Activated CD4-positive, alpha-beta T cell treated with anti-CD3 and anti-CD28 coated beads, Interleukin-2, amount 10 ng/mL, durations not matched to agents 24 days and 14 days (primary cell): ENCODE results near the gene MXI1. TPM values are rescaled to one million over a fixed set of nuclear protein-coding genes. Genes with fewer than 3 reads are reported as not detected.
"Not testable (repeated sequence)": the region's sequence is repeated elsewhere in the genome, so short reads cannot be mapped to it uniquely, and the experiment has no call there.

Source experiments
- DNase-seq: peaks from one replicate; pipeline ENCODE4 v3.0.0; 2022
- H3K27ac Mint-ChIP-seq: one replicate; pipeline ENCODE4 v1.8.0; 2022; ENCODE audit warnings: mild to moderate bottlenecking, mixed read lengths
- H3K27me3 Mint-ChIP-seq: one replicate; pipeline ENCODE4 v1.8.0; 2022; ENCODE audit warnings: mixed read lengths
- H3K36me3 Mint-ChIP-seq: one replicate; pipeline ENCODE4 v1.8.0; 2022; ENCODE audit warnings: low read depth, mild to moderate bottlenecking, mixed read lengths
- H3K4me1 Mint-ChIP-seq: one replicate; pipeline ENCODE4 v1.8.0; 2021; ENCODE audit warnings: mixed read lengths
- H3K4me3 Mint-ChIP-seq: one replicate; pipeline ENCODE4 v1.8.0; 2022; ENCODE audit warnings: mild to moderate bottlenecking, moderate library complexity, mixed read lengths
- H3K9me3 Mint-ChIP-seq: one replicate; pipeline ENCODE4 v1.8.0; 2021; ENCODE audit warnings: mixed read lengths
- intact Hi-C: fragments of 100-400 bp; cut with micrococcal nuclease; formaldehyde crosslinking; loops from one replicate; pipeline ENCODE4 v1.15.1; 2023
- total RNA-seq: library from RNA; stranded (reverse); gene quantifications from 2 replicates; pipeline ENCODE4 v1.2.3, GENCODE V29; 2022

Gene MXI1
- total RNA-seq, 1 donor from 2014 or later: 21.8 TPM

GRCh38 chr10:110201046-110201445 lies 6.4 kb upstream of the MXI1 start:
- peaks cover 12% of the 10 kb centered on the region for H3K4me1 Mint-ChIP-seq
- H3K9me3 Mint-ChIP-seq, H3K27ac Mint-ChIP-seq, H3K36me3 Mint-ChIP-seq, DNase-seq, H3K4me3 Mint-ChIP-seq, intact Hi-C loops: not testable (repeated sequence)
- H3K27me3 Mint-ChIP-seq: peaks cover 53% of the 10 kb centered on the region

GRCh38 chr10:110203500-110204455 lies 3.6 kb upstream of the MXI1 start:
- Mint-ChIP-seq H3K36me3 (no peaks in the 10 kb centered on the region), H3K27ac (no peak overlapping the region), H3K9me3 (no peaks in the 10 kb centered on the region), H3K4me3 (no peak overlapping the region), H3K27me3 (peaks cover 42% of the 10 kb centered on the region), H3K4me1 (peaks cover 28% of the 10 kb centered on the region)
- intact Hi-C loops: no loop called here
- no peak for DNase-seq

- peaks cover 34% of the 10 kb centered on the region for H3K27me3 Mint-ChIP-seq
- H3K9me3 Mint-ChIP-seq: no peaks in the 10 kb centered on the region
- no peak overlapping the region for H3K4me3 Mint-ChIP-seq
- peaks cover 29% of the 10 kb centered on the region for H3K4me1 Mint-ChIP-seq
- intact Hi-C loops: no loop called here
- H3K27ac Mint-ChIP-seq: no peak overlapping the region
- peaks cover 2% of the 10 kb centered on the region for H3K36me3 Mint-ChIP-seq
- DNase-seq: no peak
These were observed 2.2 kb upstream of the MXI1 start for GRCh38 chr10:110205051-110205675.

DNA sequence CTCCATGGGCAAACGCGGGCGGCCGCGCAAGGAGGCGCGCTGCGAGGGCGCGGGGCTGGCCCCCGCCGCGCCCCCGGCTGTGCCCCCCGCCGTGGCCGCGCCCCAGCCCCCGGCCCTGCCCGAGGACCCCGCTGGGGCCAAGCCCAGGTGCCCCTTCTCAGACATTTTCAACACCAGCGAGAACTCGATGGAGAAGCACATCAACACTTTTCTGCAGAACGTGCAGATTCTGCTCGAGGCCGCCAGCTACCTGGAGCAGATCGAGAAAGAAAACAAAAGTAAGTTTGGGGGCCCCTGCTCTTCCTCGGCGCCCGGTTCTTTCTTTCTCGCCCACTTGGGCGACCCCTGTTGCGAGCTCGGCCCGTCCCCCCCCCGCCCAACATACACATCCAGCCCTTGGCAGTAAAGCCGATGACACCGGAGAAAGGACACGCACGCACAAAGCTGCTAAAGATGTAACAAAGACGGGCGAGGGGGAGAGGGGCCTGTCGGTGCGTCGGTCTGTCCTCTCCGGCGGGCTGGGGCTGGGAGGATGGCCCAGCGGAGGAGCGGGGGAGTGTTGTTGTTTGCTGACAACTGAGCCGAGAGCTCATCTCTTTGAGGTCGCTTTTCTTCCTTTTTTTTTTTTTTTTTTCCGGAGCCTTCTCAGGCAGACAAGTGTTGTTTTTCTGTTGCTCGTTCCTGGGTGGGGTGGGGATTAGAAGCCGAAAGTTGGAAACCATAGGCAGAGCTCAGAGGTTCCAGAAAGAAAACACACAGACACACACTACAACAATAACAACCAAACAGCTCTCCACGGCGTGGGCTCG lies 604 bp downstream of the MXI1 start:
- peaks cover 4% of the 10 kb centered on the region for H3K36me3 Mint-ChIP-seq
- peaks cover 25% of the 10 kb centered on the region for H3K27me3 Mint-ChIP-seq
- H3K4me1 Mint-ChIP-seq: peaks cover 51% of the 10 kb centered on the region
- H3K27ac Mint-ChIP-seq: peak overlapping the region; percentile 93
- no peaks in the 10 kb centered on the region for H3K9me3 Mint-ChIP-seq
- DNase-seq: peak; percentile 88
- H3K4me3 Mint-ChIP-seq: peak overlapping the region; percentile 91
- intact Hi-C loops: no loop called here

DNA sequence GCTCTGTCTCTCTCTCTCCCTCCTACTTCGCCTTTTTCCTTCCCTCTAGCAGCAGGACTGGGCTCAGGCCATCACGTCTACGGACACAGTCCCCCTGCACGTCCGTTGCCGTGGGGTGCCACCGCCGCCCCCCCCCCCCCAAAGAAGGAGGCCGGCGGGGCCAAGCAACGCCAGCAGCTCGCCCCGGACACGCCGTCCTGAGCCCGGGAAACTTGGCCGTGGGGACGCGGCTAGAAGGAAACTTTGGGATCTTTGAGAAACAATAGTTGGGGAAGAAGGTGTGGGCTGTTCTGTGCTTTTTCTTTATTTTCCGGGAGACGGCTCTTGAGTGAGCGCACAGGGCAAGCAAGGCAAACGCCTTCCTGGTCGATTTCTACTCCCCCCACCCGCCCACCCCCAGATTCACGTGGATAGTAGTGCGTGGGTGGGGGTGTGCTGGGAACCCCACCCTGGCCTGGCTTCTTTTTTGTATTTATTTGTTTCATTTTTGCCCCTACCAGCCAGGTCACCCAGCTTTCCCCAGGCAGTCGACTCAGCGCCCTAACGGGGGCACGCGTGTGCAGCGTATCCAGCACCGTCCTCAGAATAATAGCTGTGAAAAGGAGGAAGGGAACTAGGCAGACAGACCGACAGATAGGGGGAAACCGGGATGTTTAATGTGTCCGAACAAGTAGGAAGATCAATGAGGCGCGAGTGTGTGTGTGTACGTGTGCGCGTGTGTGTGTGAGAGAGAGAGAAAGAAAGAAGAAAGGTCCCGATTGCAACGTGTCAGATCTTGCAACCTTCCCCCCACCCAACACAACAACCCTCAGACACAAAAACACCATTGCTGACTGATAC lies 1.4 kb downstream of the MXI1 start:
- Mint-ChIP-seq H3K27me3 (peaks cover 23% of the 10 kb centered on the region), H3K27ac (peak overlapping the region; percentile 93), H3K9me3 (no peaks in the 10 kb centered on the region), H3K4me3 (peak overlapping the region; percentile 91), H3K36me3 (peaks cover 6% of the 10 kb centered on the region), H3K4me1 (peaks cover 58% of the 10 kb centered on the region)
- DNase-seq: peak; percentile 80
- intact Hi-C loops: loop anchor here (1.0 kb wide), 2 partner anchors 52 to 71 kb away; no protein-coding TSS in a partner anchor

- Mint-ChIP-seq H3K9me3 (no peaks in the 10 kb centered on the region), H3K36me3 (peaks cover 6% of the 10 kb centered on the region), H3K27me3 (peaks cover 17% of the 10 kb centered on the region), H3K4me1 (peaks cover 63% of the 10 kb centered on the region), H3K27ac (peak overlapping the region; percentile 93), H3K4me3 (peak overlapping the region; percentile 91)
- DNase-seq: peak; percentile 90
- intact Hi-C loops: loop anchor here (1.0 kb wide), 2 partner anchors 52 to 71 kb away; no protein-coding TSS in a partner anchor
These were observed 2.1 kb downstream of the MXI1 start for GRCh38 chr10:110209454-110209925.

DNA sequence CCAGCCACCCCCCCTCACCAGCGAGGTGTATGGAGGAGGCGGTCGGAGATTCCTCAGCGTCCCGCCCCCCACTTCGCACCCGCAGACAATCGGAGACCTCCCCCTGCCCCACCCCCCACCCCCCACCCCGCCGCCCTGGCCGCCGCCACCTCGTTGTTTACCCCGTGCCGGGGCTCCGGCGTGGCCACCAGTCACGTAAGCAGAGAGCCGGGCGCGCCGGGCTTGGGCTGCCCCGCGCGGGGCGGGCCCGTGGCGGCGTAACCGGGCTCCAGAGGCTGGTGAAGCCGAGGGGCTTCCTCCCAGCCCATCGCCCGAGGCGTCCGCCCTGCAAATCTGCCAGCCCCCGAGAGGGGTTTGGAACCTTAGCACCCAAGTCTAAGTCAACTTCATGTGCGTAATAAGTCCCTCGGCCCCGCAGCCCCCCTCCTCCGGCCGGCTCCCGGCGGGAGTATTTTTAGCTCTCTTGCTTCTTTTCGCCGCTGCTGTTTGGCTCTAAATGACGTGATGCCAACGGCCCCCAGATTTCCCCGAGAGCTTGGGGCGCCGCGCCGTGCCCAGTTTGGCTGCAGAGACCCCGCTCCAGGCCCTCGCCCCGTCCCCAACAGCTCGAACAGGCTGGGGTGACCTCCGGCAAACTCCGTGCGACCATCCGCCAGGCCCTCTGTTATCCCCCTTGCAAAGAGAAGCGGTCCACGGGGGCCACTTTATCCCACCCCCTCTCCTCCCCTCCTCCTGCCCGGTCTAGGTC lies 2.7 kb downstream of the MXI1 start:
- peak overlapping the region; percentile 98 for H3K27ac Mint-ChIP-seq
- peaks cover 6% of the 10 kb centered on the region for H3K36me3 Mint-ChIP-seq
- intact Hi-C loops: loop anchor here (1.0 to 5.0 kb wide), 8 partner anchors 53 to 357 kb away; partner anchors contain the start of genes ADD3, DUSP5, SMC3 and XPNPEP1

GRCh38 chr10:110210674-110211464 lies 3.5 kb downstream of the MXI1 start:
- peak; percentile 98 for DNase-seq
- H3K4me3 Mint-ChIP-seq: peak overlapping the region; percentile 91
- peaks cover 10% of the 10 kb centered on the region for H3K36me3 Mint-ChIP-seq
- H3K27ac Mint-ChIP-seq: peak overlapping the region; percentile 98
- H3K9me3 Mint-ChIP-seq: no peaks in the 10 kb centered on the region
- intact Hi-C loops: loop anchor here (1.0 to 5.0 kb wide), 8 partner anchors 11 to 356 kb away; partner anchors contain the start of genes ADD3, DUSP5, SMC3 and XPNPEP1
- peaks cover 8% of the 10 kb centered on the region for H3K27me3 Mint-ChIP-seq
- H3K4me1 Mint-ChIP-seq: peaks cover 68% of the 10 kb centered on the region

More for the DNA sequence above, 2.7 kb downstream of the MXI1 start:
- H3K4me3 Mint-ChIP-seq: peak overlapping the region; percentile 91
- no peaks in the 10 kb centered on the region for H3K9me3 Mint-ChIP-seq
- peaks cover 65% of the 10 kb centered on the region for H3K4me1 Mint-ChIP-seq
- DNase-seq: peak; percentile 88
- H3K27me3 Mint-ChIP-seq: peaks cover 13% of the 10 kb centered on the region

GRCh38 chr10:110211465-110211843 lies 4.0 kb downstream of the MXI1 start:
- peaks cover 67% of the 10 kb centered on the region for H3K4me1 Mint-ChIP-seq
- peak overlapping the region; percentile 98 for H3K27ac Mint-ChIP-seq
- H3K27me3 Mint-ChIP-seq: peaks cover 4% of the 10 kb centered on the region
- H3K36me3 Mint-ChIP-seq: peaks cover 10% of the 10 kb centered on the region
- DNase-seq: no peak
- peak overlapping the region; percentile 91 for H3K4me3 Mint-ChIP-seq
- intact Hi-C loops: loop anchor here (1.0 to 5.0 kb wide), 8 partner anchors 11 to 355 kb away; partner anchors contain the start of genes ADD3, DUSP5, SMC3 and XPNPEP1
- no peaks in the 10 kb centered on the region for H3K9me3 Mint-ChIP-seq

- peak overlapping the region; percentile 91 for H3K4me3 Mint-ChIP-seq
- DNase-seq: peak; percentile 89
- peak overlapping the region; percentile 98 for H3K27ac Mint-ChIP-seq
- intact Hi-C loops: loop anchor here (5.0 kb wide), 3 partner anchors 200 to 285 kb away; partner anchors contain the start of genes ADD3 and DUSP5
- peaks cover 12% of the 10 kb centered on the region for H3K36me3 Mint-ChIP-seq
- H3K27me3 Mint-ChIP-seq: no peaks in the 10 kb centered on the region
- H3K4me1 Mint-ChIP-seq: peaks cover 62% of the 10 kb centered on the region
- no peaks in the 10 kb centered on the region for H3K9me3 Mint-ChIP-seq
These were observed 5.0 kb downstream of the MXI1 start for GRCh38 chr10:110212119-110213006.
